Testis (tissue), 3 donors: Measurements from ENCODE around the gene PHACTR4. TPM values are rescaled to one million over a fixed set of nuclear protein-coding genes. Genes with fewer than 3 reads are reported as not detected.
"Not testable (repeated sequence)": the region's sequence is repeated elsewhere in the genome, so short reads cannot be mapped to it uniquely, and the experiment has no call there.

Experiments
- DNase-seq: peaks from one replicate; pipeline ENCODE4 v3.0.0-alpha.2; 2019
- H3K27ac ChIP-seq, 2 donors: fragments of 200-600 bp; sonication (generic); one replicate each; pipeline ENCODE4 v1.5.1; 2019
- H3K27me3 ChIP-seq: fragments of 200-600 bp; sonication (generic); one replicate; pipeline ENCODE4 v1.5.1; 2019
- H3K36me3 ChIP-seq: fragments of 200-600 bp; sonication (generic); one replicate; pipeline ENCODE4 v1.5.1; 2017; ENCODE audit warnings: low read depth; ENCODE audit errors: missing control alignments
- H3K4me1 ChIP-seq: fragments of 200-600 bp; sonication (generic); one replicate; pipeline ENCODE4 v1.5.1; 2019
- H3K4me3 ChIP-seq, 2 donors: fragments of 200-600 bp; sonication (generic); one replicate each; pipeline ENCODE4 v1.5.1; 2017 to 2019
- H3K9me3 ChIP-seq: fragments of 200-600 bp; sonication (generic); one replicate; pipeline ENCODE4 v1.5.1; 2017
- POLR2A ChIP-seq: fragments of 450-650 bp; IDR thresholded peaks from one replicate; pipeline ENCODE4 v1.6.1; 2017; ENCODE audit warnings: antibody characterized with exemption, mild to moderate bottlenecking, moderate library complexity
- WGBS, 2 donors: methylation state at CpG; one replicate each; pipeline ENCODE4 v1.1.5; 2018; 5-methylcytosine and 5-hydroxymethylcytosine counted together
- intact Hi-C: fragments of 100-400 bp; cut with DNase I; formaldehyde crosslinking; loops from one replicate; pipeline ENCODE4 v1.15.1; 2023; ENCODE audit warnings: low total_unique reads
- polyA plus RNA-seq: library from polyadenylated mRNA; stranded (reverse); fragments of 350-450 nt; fragmentation: Illumina TruSeq; extraction: RNeasy Lipid Tissue Mini Kit (QIAGEN cat#74804); gene quantifications from one replicate; pipeline ENCODE4 v1.2.3, GENCODE V29; 2014; ENCODE audit warnings: low read depth, low replicate concordance; ENCODE audit not compliant: insufficient read depth
- total RNA-seq, 2 donors: library from RNA; depleted of rRNA; stranded (reverse); fragments of >200 nt; gene quantifications; one replicate each; pipeline ENCODE4 v1.2.3, GENCODE V29; 2016
- TF ChIP-seq, protein P1 (sequence below), 3 experiments: fragments of 450-650 bp in 2 of 3; fragments of 200-600 bp in 1 of 3; sonication (generic) in 1 of 3; IDR thresholded peaks; one replicate each; pipeline ENCODE4 v1.5.1; 2016 to 2019; ENCODE audit warnings: antibody characterized with exemption in 3 of 3, mild to moderate bottlenecking in 2 of 3, moderate library complexity in 1 of 3

The PHACTR4 gene
- total and polyA plus RNA-seq, 3 donors from 2014 or later, result 33.1 to 51.8 (median 40.9) TPM

DNA sequence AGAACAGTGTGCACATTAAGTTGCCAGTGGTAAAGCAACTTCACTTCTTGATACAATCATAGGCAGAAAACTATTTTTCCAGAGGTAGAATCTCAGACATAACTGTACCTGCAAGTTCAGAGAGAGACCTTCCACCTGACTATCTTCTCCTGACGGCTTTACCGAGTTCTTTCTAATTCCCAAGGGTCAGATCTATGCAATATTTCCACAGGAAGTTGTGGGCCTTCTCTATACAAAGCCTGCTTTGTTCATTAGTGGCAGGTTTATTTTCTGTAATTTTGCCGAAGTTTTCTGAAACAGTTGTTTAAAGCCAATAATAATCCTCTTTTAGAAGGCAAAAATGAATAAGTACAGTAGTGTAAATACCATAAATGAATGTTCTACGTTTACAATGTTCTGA is 78.1 kb downstream of the PHACTR4 start:
- H3K4me3 ChIP-seq, result no peak overlapping the region
- intact Hi-C loops, result no loop called here
- no peaks in the 10 kb centered on the region for H3K4me1 ChIP-seq
- no peaks in the 10 kb centered on the region for H3K27me3 ChIP-seq
- no peaks in the 10 kb centered on the region for H3K9me3 ChIP-seq
- H3K27ac ChIP-seq, result no peak overlapping the region
- no peak for DNase-seq
- 55 to 60% methylated on average over 4 of the region's 4 CpGs for WGBS, 2 donors
- TF ChIP-seq, protein P1, sequence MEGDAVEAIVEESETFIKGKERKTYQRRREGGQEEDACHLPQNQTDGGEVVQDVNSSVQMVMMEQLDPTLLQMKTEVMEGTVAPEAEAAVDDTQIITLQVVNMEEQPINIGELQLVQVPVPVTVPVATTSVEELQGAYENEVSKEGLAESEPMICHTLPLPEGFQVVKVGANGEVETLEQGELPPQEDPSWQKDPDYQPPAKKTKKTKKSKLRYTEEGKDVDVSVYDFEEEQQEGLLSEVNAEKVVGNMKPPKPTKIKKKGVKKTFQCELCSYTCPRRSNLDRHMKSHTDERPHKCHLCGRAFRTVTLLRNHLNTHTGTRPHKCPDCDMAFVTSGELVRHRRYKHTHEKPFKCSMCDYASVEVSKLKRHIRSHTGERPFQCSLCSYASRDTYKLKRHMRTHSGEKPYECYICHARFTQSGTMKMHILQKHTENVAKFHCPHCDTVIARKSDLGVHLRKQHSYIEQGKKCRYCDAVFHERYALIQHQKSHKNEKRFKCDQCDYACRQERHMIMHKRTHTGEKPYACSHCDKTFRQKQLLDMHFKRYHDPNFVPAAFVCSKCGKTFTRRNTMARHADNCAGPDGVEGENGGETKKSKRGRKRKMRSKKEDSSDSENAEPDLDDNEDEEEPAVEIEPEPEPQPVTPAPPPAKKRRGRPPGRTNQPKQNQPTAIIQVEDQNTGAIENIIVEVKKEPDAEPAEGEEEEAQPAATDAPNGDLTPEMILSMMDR (IDR thresholded peaks at IDR 0.05), result no peak
- TF ChIP-seq POLR2A, result no peak
- H3K36me3 ChIP-seq, result no peaks in the 10 kb centered on the region

- H3K36me3 ChIP-seq, H3K27ac ChIP-seq, H3K4me3 ChIP-seq, H3K4me1 ChIP-seq, H3K27me3 ChIP-seq, DNase-seq, intact Hi-C loops, H3K9me3 ChIP-seq: not testable (repeated sequence)
- WGBS, 2 donors, result 90 to 94% methylated on average over 8 of the region's 8 CpGs
These were observed 78.6 kb downstream of the PHACTR4 start for GRCh38 chr1:28448094-28448611.

- 70 to 86% methylated on average over 1 of the region's 1 CpG for WGBS, 2 donors
These were observed 80.4 kb downstream of the PHACTR4 start for GRCh38 chr1:28449904-28450303.

GRCh38 chr1:28450561-28450960 is 81.0 kb downstream of the PHACTR4 start:
- Histone ChIP-seq H3K27me3 (no peaks in the 10 kb centered on the region), H3K4me3 (no peak overlapping the region), H3K36me3 (no peaks in the 10 kb centered on the region), H3K27ac (no peak overlapping the region), H3K4me1 (no peaks in the 10 kb centered on the region), H3K9me3 (no peaks in the 10 kb centered on the region)
- intact Hi-C loops, result no loop called here
- 81 to 98% methylated on average over 5 of the region's 5 CpGs for WGBS, 2 donors
- TF ChIP-seq, protein P1 (IDR thresholded peaks at IDR 0.05), result no peak
- no peak for TF ChIP-seq POLR2A
- DNase-seq, result no peak

More at GRCh38 chr1:28449904-28450303, 80.4 kb downstream of the PHACTR4 start:
- DNase-seq, result no peak
- H3K27me3 ChIP-seq, result no peaks in the 10 kb centered on the region
- no peaks in the 10 kb centered on the region for H3K4me1 ChIP-seq
- intact Hi-C loops, result no loop called here
- H3K27ac ChIP-seq, result no peak overlapping the region
- H3K4me3 ChIP-seq, result no peak overlapping the region
- TF ChIP-seq POLR2A, result no peak
- TF ChIP-seq, protein P1 (IDR thresholded peaks at IDR 0.05), result no peak
- H3K36me3 ChIP-seq, result no peaks in the 10 kb centered on the region
- no peaks in the 10 kb centered on the region for H3K9me3 ChIP-seq

DNA sequence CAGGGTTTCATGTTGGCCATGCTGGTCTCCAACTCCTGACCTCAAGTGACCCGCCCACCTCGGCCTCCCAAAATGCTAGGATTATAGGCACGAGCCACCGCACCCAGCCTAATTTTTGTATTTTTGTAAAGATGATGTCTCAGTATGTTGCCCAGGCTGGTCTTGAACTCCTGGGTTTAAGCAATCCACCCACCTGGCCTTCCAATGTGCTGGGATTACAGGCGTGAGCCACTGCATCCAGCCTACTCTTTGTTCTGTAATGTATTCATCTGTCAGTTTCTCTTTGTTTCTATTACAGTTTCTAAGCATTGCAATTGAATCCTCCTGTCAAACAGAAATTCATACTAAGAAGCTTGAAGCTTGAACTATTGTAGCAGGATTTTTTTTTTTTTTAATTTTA is 81.5 kb downstream of the PHACTR4 start:
- Histone ChIP-seq H3K9me3 (no peaks in the 10 kb centered on the region), H3K4me1 (no peaks in the 10 kb centered on the region), H3K4me3 (no peak overlapping the region), H3K27ac (no peak overlapping the region), H3K27me3 (no peaks in the 10 kb centered on the region), H3K36me3 (no peaks in the 10 kb centered on the region)
- TF ChIP-seq, protein P1 (IDR thresholded peaks at IDR 0.05), result no peak
- no peak for TF ChIP-seq POLR2A
- intact Hi-C loops, result no loop called here
- 94 to 97% methylated on average over 5 of the region's 5 CpGs for WGBS, 2 donors
- no peak for DNase-seq
